Measurements from ENCODE around the gene MPC1.

Gene MPC1

DNA sequence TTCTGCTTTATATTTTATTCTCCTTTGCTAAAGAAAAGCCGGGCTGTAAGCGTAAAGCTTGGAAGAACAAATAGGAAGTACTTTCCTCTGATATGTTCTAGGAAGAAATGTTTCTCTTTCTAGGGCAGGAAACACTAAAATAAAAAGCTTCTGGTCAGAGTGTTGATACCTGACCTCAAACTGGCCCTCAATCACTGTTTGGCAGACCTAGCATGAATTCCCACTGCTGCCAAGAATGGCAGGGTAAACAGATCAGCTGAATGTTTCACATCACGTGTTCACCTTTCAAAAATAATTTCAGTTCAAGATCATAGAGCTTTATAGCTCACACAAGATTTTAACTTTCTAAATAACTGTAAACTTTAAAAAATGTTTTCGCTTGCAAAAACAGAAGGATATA is 2.9 kb downstream of the MPC1 start:
- TF ChIP-seq, protein P1, sequence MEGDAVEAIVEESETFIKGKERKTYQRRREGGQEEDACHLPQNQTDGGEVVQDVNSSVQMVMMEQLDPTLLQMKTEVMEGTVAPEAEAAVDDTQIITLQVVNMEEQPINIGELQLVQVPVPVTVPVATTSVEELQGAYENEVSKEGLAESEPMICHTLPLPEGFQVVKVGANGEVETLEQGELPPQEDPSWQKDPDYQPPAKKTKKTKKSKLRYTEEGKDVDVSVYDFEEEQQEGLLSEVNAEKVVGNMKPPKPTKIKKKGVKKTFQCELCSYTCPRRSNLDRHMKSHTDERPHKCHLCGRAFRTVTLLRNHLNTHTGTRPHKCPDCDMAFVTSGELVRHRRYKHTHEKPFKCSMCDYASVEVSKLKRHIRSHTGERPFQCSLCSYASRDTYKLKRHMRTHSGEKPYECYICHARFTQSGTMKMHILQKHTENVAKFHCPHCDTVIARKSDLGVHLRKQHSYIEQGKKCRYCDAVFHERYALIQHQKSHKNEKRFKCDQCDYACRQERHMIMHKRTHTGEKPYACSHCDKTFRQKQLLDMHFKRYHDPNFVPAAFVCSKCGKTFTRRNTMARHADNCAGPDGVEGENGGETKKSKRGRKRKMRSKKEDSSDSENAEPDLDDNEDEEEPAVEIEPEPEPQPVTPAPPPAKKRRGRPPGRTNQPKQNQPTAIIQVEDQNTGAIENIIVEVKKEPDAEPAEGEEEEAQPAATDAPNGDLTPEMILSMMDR (IDR thresholded peaks at IDR 0.05), result no peak
- TF ChIP-seq ZFX (IDR thresholded peaks at IDR 0.05; ENCODE audit: borderline replicate concordance), result no peak
- no peak overlapping the region for H3K27ac ChIP-seq

DNA sequence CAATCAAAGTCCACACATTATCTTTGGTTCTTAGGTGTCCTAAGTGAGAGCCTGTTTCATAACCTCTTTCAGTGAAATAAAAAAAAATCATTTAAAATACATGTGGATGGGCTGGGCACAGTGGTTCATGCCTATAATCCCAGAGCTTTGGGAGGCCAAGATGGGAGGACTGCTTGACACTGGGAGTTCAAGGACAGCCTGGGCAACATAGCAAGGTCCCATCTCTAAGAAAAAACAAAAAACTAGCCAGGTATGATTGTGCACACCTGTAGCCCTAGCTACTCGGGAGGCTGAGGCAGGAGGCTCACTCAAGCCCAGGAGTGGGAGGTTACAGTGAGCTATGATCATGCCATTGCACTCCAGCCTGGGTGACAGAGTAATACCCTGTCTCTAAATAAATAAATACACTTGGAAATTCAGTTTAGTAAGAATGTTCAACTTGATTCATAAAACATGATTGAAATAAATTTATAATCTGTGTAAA is 3.6 kb downstream of the MPC1 start:
- TF ChIP-seq, protein P1 (IDR thresholded peaks at IDR 0.05), result no peak
- no peak for TF ChIP-seq ZFX (IDR thresholded peaks at IDR 0.05; ENCODE audit: borderline replicate concordance)
- H3K27ac ChIP-seq, result no peak overlapping the region

DNA sequence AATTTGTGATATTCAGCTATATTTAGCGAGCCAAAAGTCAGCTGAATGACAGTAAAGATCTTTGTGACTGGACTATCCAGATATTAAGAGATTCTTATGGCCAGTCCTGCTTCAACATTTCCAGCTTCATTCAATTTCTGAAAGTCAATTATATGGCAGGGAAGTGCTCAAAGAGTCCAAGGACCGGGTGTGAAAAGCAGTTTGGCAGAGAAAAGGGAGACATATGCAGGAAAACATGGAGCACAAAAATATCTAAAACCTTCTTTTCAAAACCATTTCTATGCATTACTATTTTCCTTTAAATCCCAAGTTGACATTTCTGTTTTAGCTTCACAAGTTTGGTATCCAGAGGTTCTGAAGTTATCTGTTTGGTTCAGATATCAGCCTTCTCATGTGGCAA is 5.0 kb downstream of the MPC1 start:
- no peak overlapping the region for H3K27ac ChIP-seq
- no peak for TF ChIP-seq ZFX (IDR thresholded peaks at IDR 0.05; ENCODE audit: borderline replicate concordance)
- TF ChIP-seq, protein P1 (IDR thresholded peaks at IDR 0.05), result no peak

DNA sequence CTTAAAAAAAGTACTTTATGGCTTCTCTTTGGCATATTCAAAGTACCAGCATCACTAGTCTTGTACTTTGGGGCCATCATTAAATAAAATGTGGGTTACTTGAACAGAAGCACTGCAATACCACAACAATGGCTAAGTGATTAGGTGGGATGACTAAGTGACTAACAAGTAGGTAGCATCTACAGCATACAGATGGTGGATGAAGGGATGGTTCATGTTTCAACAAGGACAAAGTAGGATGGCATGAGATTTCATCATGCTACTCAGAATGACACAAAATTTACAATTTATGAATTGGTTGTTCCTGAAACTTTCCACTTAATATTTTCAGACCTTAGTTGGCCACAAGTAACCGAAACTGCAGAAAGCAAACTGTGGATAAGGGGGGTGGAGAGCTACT is 7.7 kb downstream of the MPC1 start:
- H3K27ac ChIP-seq, result no peak overlapping the region
- TF ChIP-seq ZFX (IDR thresholded peaks at IDR 0.05; ENCODE audit: borderline replicate concordance), result no peak

DNA sequence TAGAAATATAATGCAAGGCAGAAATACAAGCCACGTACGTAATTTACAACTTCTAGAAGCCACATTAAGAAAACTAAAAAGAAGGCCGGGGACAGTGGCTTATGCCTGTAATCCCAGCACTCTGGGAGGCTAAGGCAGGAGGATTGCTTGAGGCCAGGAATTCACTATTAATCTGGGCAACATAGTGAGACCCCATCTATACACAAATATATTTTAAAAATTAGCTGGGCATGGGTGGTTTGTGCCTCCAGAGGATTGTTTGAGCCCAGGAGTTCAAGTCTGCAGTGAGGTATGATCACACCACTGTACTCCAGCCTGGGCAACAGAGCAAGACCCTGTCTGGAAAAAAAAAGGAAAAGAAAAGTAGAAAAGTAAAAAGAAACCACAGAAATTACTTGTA is 12.3 kb downstream of the MPC1 start:
- H3K27ac ChIP-seq, result no peak overlapping the region
- TF ChIP-seq, protein P1 (IDR thresholded peaks at IDR 0.05), result no peak
- TF ChIP-seq ZFX (IDR thresholded peaks at IDR 0.05; ENCODE audit: borderline replicate concordance), result no peak

DNA sequence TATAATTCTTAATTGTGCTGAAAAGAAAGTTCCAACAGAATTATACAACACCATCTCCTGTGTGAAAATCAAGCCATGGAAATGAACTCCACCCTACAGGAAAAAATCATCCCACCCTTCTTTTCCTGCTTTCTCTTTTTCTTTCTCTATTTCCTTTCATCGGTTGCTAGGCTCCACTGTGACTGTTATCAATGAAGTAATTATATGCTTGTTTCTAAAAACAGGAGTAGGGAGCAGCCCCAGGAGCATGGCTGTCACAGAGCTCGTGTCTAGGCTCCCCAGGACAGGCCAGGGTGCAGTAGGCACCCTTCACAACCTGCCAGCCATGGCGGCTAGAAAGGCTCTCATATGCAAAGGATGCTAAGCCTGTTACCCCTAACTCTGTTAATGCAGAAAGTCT is 13.0 kb downstream of the MPC1 start:
- TF ChIP-seq ZFX (IDR thresholded peaks at IDR 0.05; ENCODE audit: borderline replicate concordance), result no peak
- TF ChIP-seq, protein P1 (IDR thresholded peaks at IDR 0.05), result no peak
- no peak overlapping the region for H3K27ac ChIP-seq

DNA sequence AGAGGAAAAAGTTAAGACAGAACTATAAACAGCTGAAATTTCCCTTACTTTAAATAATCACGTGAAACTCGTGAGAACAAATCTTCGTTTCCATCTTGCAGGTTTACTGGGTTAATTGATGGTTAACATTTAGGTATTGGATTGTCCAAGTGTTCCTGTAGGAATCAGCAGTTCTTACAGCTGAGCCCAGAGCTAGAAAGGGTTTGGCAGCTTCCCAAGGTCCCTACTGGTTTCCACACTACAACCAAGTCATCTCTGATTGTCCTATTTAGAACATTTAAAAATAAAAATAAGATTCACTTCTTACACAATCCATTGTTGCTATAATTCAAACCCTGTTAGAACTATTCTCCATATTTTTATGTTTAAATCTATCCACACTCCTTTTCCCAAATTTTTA is 15.8 kb downstream of the MPC1 start:
- no peak overlapping the region for H3K27ac ChIP-seq

More for the DNA sequence above, 15.8 kb downstream of the MPC1 start:
- TF ChIP-seq ZFX (IDR thresholded peaks at IDR 0.05; ENCODE audit: borderline replicate concordance), result no peak
- TF ChIP-seq, protein P1 (IDR thresholded peaks at IDR 0.05), result no peak
